Lower leg skin (tissue), 3 donors: Measurements from ENCODE around the gene VDR.

ENCODE experiments used
- POLR2A ChIP-seq, 2 donors: fragments of 450-650 bp; IDR thresholded peaks; one replicate each; pipeline ENCODE4 v1.6.1; 2016 to 2017; ENCODE audit warnings: antibody characterized with exemption in 2 of 2, mild to moderate bottlenecking in 1 of 2, moderate library complexity in 1 of 2
- TF ChIP-seq, protein P1 (sequence below), 3 donors: fragments of 450-650 bp; IDR thresholded peaks; one replicate each; pipeline ENCODE4 v1.5.1; 2016; ENCODE audit warnings: antibody characterized with exemption in 3 of 3, mild to moderate bottlenecking in 3 of 3, moderate library complexity in 2 of 3

DNA sequence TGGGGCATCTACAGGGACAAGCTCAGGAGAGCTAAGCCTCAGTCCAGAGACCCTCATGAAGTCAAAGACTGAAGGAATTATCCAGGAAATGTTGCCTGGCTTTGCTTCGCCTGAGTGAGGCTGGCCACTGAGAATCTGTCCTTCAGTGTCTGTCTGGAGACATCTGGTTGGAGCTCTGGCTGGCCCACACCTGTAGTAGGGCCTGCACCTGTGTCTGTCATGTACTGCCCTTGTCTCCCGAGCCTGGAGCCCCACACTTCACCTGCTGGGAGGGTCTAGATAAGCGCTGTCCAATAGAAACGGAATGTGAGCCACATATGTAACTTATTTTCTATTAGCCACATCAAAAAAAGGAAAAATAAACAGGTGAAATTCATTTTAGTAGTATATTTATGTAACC is 75.2 kb downstream of the VDR start:
- TF ChIP-seq, protein P1, sequence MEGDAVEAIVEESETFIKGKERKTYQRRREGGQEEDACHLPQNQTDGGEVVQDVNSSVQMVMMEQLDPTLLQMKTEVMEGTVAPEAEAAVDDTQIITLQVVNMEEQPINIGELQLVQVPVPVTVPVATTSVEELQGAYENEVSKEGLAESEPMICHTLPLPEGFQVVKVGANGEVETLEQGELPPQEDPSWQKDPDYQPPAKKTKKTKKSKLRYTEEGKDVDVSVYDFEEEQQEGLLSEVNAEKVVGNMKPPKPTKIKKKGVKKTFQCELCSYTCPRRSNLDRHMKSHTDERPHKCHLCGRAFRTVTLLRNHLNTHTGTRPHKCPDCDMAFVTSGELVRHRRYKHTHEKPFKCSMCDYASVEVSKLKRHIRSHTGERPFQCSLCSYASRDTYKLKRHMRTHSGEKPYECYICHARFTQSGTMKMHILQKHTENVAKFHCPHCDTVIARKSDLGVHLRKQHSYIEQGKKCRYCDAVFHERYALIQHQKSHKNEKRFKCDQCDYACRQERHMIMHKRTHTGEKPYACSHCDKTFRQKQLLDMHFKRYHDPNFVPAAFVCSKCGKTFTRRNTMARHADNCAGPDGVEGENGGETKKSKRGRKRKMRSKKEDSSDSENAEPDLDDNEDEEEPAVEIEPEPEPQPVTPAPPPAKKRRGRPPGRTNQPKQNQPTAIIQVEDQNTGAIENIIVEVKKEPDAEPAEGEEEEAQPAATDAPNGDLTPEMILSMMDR (IDR thresholded peaks at IDR 0.05): no peak
- TF ChIP-seq POLR2A (IDR thresholded peaks at IDR 0.05): no peak
